Eye (tissue), 1 donor: ENCODE data around the gene VPS33A.
"Not testable (repeated sequence)": the region's sequence is repeated elsewhere in the genome, so short reads cannot be mapped to it uniquely, and the experiment has no call there.

ENCODE experiments used
- DNase-seq: peaks from one replicate; pipeline ENCODE4 v3.0.0-alpha.2; 2015

VPS33A gene

DNA sequence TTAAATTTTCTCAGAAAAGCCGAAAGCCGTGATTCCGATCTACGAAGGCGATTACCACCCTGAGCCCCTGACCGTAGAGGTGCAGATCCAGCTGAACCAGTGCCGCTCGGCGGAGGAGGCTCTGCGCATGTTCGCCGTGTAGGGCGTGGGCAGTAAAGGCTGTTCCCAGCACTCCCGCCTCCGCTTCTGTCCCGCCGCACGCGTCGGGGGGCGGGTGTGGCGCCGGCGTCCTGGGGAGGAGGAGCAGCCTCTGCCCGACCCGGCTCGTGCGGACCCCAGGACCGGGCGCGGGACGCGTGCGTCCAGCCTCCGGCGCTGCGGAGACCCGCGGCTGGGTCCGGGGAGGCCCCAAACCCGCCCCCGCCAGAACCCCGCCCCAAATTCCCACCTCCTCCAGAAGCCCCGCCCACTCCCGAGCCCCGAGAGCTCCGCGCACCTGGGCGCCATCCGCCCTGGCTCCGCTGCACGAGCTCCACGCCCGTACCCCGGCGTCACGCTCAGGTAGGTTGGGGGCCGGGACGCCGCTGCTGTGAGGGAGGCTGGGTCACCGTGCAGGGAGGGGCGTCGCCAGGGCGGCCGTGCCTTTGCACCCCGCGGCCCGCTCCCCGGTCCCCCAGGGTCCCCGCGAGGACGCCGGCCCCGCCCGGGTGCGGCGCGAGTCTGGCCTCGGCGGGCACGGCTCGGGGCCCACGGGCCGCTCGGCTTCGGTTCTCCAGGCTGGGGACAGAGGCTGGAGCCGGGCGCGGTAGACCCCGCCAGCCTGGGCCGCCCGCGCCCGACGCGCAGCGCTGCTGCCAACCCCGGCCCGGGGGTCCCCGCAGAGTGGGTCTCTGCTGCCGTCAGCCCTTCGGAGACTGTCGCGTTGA is 62.8 kb downstream of the VPS33A start, which contains the start of gene B3GNT4:
Gene B3GNT4 (plus strand): TSS at position 409 of the 866 bp plus-strand sequence. CDS start 910 bp downstream, outside the sequence.
- peak; percentile 70 for DNase-seq

- DNase-seq, result not testable (repeated sequence)
These were observed 63.5 kb downstream of the VPS33A start for GRCh38 chr12:122202811-122203210.

DNA sequence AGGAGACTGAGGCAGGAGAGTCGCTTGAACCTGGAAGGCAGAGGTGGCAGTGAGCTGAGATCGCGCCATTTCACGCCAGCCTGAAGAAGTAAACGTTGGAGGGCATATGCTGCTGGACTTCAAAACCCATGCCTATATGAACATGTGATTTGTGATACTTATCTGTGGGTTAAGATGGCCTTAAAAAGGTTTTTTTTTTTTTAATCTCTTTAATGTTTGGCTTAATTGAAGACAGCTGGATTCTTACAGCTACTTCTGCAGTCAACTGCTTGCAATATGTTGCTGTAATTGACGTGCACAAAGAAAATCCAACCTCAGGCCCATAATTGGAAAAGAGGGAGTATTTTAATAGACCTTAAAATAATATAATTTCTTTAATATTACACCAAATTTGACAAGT is 64.3 kb downstream of the VPS33A start:
- DNase-seq, result no peak

- no peak for DNase-seq
These were observed 64.9 kb downstream of the VPS33A start for GRCh38 chr12:122201381-122201780.

GRCh38 chr12:122200541-122201175 is 65.6 kb downstream of the VPS33A start:
- no peak for DNase-seq

GRCh38 chr12:122199484-122200355 is 66.6 kb downstream of the VPS33A start:
- no peak for DNase-seq

GRCh38 chr12:122197612-122197966 is 68.7 kb downstream of the VPS33A start:
- DNase-seq, result no peak

DNA sequence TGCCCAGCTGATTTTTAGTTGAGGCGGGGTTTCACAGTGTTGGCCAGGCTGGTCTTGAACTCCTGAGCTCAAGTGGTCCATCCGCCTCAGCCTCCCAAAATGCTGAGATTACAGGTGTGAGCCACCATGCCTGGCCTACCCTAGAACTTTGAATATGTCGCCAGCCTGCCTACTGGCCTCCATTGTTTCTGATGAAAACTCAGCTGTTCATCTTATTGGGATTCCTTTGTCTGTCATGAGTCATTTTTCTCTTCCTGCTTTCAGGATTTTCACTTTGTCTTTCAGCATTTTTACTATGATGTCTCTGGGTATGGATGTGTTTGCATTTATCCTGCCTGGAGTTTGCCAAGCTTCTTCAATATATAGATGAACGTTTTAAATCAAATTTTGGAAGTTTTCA is 70.9 kb downstream of the VPS33A start:
- DNase-seq, result no peak

DNA sequence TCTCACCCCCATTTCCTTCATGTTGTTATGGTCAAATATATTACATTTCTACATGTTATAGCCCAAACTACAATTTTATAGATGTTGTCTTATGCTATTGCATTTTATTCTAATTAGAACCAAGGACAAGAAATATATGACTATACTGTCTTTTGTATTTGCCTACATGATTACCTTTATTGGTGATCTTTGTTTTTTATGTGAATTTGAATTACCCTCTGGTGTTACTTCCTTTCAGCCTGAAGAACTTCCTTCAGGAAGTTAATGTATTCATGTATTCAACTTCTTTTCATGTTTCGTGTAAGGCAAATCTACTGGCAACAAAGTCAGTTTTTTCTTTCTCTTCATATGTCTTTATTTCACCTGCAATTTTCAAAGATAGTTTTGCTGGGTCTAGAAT is 71.5 kb downstream of the VPS33A start:
- DNase-seq, result no peak

- no peak for DNase-seq
These were observed 73.9 kb downstream of the VPS33A start for GRCh38 chr12:122192441-122192840.

DNA sequence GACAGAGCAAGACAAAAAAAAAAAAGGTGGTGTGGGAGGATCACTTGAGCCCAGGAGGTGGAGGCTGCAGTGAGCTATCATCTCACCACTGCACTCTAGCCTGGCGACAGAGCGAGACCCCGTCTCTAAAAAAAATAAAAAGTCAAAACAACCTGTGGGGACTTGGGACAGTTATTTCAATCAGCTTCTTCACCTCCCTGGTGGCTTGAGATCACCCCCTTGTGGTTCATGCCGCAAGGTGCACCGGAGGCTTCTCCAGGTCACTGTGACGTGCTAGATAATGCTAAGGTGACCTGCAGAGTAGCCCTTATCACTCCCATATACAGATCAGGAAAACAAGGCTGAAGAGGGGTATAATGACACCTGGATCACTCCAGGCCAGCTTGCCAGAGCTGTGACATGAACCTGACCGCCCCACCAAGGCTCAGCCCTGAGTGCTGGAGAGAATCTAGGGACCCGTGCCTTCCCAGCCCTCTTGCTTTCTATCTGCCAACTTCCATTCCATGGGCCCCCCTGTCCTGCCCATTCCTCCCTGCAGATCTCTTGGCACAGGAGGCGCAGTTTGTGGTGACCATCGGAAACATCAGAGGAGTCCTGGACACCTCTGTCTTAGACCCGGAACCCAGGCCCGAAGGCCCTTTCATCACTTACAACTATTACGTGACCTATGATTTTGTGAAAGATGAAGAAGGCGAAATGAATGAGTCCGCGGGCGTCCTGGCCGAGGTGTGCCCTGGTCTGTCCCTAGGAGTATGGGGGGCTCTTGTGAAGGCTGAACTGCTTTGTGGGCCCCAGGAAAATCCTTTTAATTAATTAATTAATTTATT is 75.2 kb downstream of the VPS33A start:
- DNase-seq, result peak; percentile 63

DNA sequence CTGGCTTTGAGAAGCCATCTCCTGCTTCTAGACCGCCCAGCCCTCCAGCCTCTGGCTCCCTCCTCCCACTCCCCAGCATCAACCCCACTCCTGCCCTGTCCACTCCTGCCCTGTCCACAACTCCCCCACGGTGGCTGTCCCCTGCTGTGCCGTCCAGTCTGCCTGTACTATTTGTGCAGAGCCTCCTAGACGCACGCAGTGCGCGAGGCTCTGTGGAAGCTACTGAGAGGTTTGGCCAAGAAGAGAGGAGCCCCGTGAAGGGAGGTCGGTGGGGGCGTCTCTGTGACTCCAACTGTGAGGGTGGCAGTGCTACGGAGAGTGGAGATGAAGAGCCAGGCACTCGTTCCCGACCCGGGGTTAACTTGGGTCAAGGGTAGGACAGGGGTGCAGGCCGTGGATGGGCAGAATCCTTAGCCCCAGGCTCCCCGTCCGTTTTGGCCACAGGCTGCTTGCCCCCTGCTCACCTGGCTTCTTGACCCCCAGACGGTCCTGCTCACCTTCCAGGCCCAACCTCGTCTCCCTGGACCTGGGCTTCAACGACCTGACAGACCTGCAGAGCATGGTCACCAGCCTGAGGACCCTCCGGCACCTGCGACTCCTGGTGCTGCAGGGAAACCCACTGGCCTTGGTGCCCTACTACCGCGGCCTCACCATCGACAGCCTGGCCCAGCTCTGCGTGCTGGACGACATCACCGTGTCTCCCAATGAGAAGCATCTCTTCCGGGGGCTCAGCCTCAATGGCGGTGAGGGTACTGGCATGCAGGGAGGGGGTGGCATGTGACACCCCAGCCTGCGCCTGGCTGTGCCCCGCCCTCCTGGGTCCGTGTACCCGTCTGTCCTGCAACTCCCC is 76.4 kb downstream of the VPS33A start:
- no peak for DNase-seq

DNA sequence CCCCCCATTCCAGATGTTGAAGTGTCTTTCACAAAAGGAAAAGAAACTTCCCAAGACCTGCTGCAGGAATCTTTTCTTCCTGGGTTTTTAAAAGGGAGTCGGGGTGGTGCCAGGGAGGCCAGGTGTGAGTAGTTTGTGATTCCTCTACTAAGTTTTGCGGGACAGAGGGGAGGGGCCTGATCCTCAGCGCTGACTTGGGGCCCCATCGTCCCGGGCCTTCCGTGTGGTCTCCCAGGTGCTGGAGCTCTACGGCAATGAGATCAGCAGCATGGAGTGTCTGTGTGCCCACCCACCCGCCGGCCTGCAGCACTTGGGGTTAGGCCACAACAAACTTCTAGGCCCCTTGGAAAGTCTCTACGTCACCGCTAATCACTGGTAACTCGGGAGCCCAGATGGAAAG is 78.8 kb downstream of the VPS33A start:
- DNase-seq, result no peak

DNA sequence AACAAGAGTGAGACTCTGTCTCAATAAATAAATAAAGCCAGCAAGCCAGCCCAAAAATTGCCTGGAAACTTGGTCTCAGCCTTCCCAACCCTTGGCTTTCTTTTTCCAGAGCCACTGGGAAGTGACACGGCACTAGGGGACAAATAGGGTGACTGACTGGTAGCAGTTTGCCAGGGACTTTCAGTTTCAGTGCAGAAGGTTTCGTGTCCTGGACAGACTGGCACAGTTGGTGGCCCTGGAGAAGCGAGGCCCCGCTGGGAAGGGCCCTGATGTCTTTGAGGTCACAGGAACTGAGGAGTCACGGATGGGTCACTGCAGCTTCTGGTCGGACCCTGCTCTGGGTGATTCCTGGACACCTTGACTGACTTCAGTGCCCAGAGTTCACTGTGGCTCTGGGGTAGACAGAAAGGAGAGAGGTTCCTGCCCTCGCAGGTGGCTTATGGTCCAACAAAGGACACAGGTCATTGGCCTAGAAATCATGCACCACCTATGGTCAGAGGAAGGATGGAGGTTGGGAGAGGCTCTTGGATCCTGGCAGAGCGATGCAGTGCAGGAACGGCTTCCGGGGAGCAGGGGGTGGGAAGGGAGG is 80.7 kb downstream of the VPS33A start:
- no peak for DNase-seq

DNA sequence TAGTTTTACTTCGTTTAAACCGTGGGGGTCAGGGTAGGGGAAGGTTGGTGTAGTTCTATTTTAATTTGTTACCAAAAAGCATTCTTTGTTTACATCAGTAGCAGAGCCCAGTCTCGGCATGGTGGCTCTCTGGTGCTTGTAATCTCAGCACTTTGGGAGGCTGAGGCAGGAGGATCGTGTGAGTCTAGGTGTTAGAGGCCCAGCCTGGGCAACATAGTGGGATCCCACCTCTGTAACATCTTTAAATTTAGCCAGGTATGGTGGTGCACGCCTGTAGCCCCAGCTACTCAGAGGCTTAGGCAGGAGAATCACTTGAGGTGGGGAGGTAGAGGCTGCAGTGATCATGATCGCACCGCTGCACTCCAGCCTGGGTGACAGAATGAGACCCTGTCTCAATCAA is 81.2 kb downstream of the VPS33A start:
- no peak for DNase-seq

- DNase-seq, result no peak
These were observed 81.8 kb downstream of the VPS33A start for GRCh38 chr12:122184517-122184916.

GRCh38 chr12:122183588-122183940 is 82.7 kb downstream of the VPS33A start:
- DNase-seq, result peak; percentile 30

GRCh38 chr12:122182887-122183587 is 83.3 kb downstream of the VPS33A start, which contains the start of gene LRRC43:
TSS of gene LRRC43 (plus strand) at chr12:122183123. CDS start at chr12:122183145, 22 bp downstream.
- peak; percentile 82 for DNase-seq
